ENCODE measurements around the gene LGALS12.
A peak's percentile ranks its signal among the peaks of the same experiment; 100 is the strongest.
"Not testable (repeated sequence)": the region's sequence is repeated elsewhere in the genome, so short reads cannot be mapped to it uniquely, and the experiment has no call there.

Gene LGALS12

DNA sequence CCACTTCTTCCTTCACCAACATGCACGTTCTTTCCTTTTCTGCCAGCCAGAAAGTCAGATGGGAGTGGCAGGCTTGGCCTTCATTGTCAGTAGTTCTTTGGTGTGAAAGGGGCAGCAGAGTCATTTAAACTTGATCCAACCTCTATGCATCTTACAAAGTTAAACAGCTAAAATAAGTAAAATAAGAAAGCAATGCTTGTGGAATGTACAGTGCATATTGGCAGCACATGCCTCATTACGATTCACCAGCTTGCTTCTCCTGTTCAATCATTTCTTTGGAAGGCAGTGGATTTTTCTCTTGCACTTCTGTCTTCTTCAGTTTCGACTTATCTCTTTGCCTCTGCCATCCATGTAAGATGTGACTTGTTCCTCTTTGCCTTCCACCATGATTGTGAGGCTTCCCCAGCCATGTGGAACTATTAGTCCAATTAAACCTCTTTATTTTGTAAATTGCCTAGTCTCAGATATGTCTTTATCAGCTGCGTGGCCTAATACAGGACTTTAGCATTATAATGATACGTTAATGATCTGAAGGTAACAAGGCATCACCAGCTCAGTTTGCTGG, 14.8 kb downstream of the LGALS12 start:
- H3K36me3 ChIP-seq (ENCODE audit: control insufficient read depth, insufficient read depth, low read length, severe bottlenecking) = peaks cover 2% of the 10 kb centered on the region
- no peak overlapping the region for H3K4me3 ChIP-seq (ENCODE audit: low read length)
- no peaks in the 10 kb centered on the region for H3K27me3 ChIP-seq (replicated peaks; ENCODE audit: control insufficient read depth, insufficient read depth, low read length)
- no peak overlapping the region for H3K9ac ChIP-seq (ENCODE audit: low read length)
- peaks cover 14% of the 10 kb centered on the region for H3K9me3 ChIP-seq (ENCODE audit: control insufficient read depth, low read length)
- peaks cover 3% of the 10 kb centered on the region for H3K4me1 ChIP-seq (ENCODE audit: control insufficient read depth, insufficient read depth, low read length)
- peak; percentile 27 for DNase-seq (ENCODE audit: low read depth)

DNA sequence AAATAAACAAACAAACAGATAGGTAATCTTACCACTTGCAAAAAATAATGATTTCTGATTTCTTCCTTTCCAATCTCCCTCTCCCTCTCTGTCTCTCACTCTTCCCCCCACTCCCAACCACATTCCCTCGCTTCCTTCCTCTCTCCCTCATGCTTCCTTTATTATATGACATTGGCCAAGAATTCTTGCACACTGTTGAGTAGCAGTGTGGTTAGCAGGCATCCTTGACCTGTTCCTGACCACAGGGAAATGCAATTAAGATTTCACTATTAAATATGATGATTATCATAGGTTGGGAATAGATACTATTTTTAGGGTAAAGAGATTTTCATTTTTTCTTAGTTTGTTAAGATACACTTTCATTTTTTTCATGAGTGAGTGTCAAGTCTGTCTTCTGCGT, 16.0 kb downstream of the LGALS12 start:
- Histone ChIP-seq H3K9ac (ENCODE audit: low read length) (no peak overlapping the region), H3K4me1 (ENCODE audit: control insufficient read depth, insufficient read depth, low read length) (peaks cover 3% of the 10 kb centered on the region), H3K9me3 (ENCODE audit: control insufficient read depth, low read length) (peaks cover 14% of the 10 kb centered on the region), H3K36me3 (ENCODE audit: control insufficient read depth, insufficient read depth, low read length, severe bottlenecking) (peaks cover 2% of the 10 kb centered on the region), H3K4me3 (ENCODE audit: low read length) (no peak overlapping the region), H3K27me3 (replicated peaks; ENCODE audit: control insufficient read depth, insufficient read depth, low read length) (no peaks in the 10 kb centered on the region)
- no peak for DNase-seq (ENCODE audit: low read depth)

DNA sequence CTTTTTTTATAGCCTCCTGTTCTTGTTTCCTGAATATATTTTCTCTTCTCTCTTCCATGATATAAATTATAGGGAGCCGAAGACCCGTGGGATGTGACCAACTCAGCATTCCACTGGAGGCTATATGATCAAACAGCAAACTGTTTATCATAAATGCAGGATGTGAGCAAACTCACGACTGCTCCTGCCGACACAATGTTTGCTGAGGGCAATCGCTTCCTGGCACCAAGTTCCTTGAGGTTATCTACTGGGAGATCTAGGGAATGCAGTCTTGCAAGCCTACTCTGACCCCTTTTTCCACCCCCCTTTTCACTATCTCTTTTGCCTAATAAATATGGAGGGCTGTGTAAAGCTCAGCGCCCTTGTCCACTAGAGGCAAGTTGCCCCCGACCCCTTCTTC, 17.3 kb downstream of the LGALS12 start:
- Histone ChIP-seq H3K9ac (ENCODE audit: low read length) (no peak overlapping the region), H3K36me3 (ENCODE audit: control insufficient read depth, insufficient read depth, low read length, severe bottlenecking) (peaks cover 2% of the 10 kb centered on the region), H3K9me3 (ENCODE audit: control insufficient read depth, low read length) (peaks cover 14% of the 10 kb centered on the region), H3K4me3 (ENCODE audit: low read length) (no peak overlapping the region), H3K27me3 (replicated peaks; ENCODE audit: control insufficient read depth, insufficient read depth, low read length) (peaks cover 3% of the 10 kb centered on the region), H3K4me1 (ENCODE audit: control insufficient read depth, insufficient read depth, low read length) (peaks cover 3% of the 10 kb centered on the region)
- no peak for DNase-seq (ENCODE audit: low read depth)

DNA sequence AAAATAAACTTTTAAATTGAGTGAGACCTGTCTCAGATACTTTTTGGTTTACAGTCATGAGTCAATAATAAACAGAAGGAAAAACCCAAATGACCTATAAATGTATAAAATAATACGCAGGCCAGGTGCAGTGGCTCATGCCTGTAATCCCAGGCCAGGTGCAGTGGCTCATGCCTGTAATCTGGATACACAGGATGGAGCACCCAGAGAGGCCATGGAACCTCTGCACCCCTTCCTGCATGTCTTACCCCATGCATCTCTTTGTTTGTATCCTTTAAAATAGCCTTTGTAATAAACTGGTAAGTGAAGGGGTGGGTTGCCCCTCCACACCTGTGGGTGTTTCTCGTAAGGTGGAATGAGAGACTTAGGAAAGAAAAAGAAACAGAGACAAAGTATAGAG, 21.8 kb downstream of the LGALS12 start:
- Histone ChIP-seq H3K9ac (ENCODE audit: low read length) (no peak overlapping the region), H3K9me3 (ENCODE audit: control insufficient read depth, low read length) (peaks cover 14% of the 10 kb centered on the region), H3K36me3 (ENCODE audit: control insufficient read depth, insufficient read depth, low read length, severe bottlenecking) (no peaks in the 10 kb centered on the region), H3K4me3 (ENCODE audit: low read length) (no peak overlapping the region), H3K4me1 (ENCODE audit: control insufficient read depth, insufficient read depth, low read length) (peaks cover 11% of the 10 kb centered on the region), H3K27me3 (replicated peaks; ENCODE audit: control insufficient read depth, insufficient read depth, low read length) (peaks cover 3% of the 10 kb centered on the region)
- no peak for DNase-seq (ENCODE audit: low read depth)

DNA sequence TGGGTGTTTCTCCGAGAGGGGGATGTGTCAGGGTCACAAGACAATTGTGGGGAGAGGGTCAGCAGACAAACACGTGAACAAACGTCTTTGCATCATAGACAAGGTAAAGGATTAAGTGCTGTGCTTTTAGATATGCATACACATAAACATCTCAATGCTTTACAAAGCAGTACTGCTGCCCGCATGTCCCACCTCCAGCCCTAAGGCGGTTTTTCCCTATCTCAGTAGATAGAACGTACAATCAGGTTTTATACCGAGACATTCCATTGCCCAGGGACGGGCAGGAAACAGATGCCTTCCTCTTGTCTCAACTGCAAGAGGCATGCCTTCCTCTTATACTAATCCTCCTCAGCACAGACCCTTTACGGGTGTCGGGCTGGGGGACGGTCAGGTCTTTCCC, 22.3 kb downstream of the LGALS12 start:
- peaks cover 11% of the 10 kb centered on the region for H3K4me1 ChIP-seq (ENCODE audit: control insufficient read depth, insufficient read depth, low read length)
- not testable (repeated sequence) for H3K9ac ChIP-seq (ENCODE audit: low read length); H3K36me3 ChIP-seq (ENCODE audit: control insufficient read depth, insufficient read depth, low read length, severe bottlenecking); H3K4me3 ChIP-seq (ENCODE audit: low read length); DNase-seq (ENCODE audit: low read depth); H3K27me3 ChIP-seq (replicated peaks; ENCODE audit: control insufficient read depth, insufficient read depth, low read length); H3K9me3 ChIP-seq (ENCODE audit: control insufficient read depth, low read length)

DNA sequence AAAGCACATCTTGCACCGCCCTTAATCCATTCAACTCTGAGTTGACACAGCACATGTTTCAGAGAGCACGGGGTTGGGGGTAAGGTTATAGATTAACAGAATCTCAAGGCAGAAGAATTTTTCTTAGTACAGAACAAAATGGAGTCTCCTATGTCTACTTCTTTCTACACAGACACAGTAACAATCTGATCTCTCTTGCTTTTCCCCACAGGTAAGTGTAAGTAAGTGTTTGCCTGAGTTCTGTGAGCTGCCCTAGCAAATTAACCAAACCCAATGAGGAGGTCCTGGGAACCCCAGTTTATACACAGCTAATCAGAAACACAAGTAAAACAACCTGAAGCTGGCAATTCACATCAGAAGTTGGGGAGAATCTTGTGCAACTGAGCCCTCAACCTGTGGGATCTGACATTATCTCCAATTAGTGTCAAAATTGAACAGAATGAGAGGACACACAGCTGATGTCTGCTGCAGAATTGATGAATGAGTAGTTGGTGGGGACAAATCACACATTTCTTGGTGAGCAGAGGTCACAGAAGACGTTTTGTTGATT, 22.9 kb downstream of the LGALS12 start:
- not testable (repeated sequence) for H3K9me3 ChIP-seq (ENCODE audit: control insufficient read depth, low read length); H3K36me3 ChIP-seq (ENCODE audit: control insufficient read depth, insufficient read depth, low read length, severe bottlenecking); H3K4me3 ChIP-seq (ENCODE audit: low read length); H3K9ac ChIP-seq (ENCODE audit: low read length); DNase-seq (ENCODE audit: low read depth); H3K27me3 ChIP-seq (replicated peaks; ENCODE audit: control insufficient read depth, insufficient read depth, low read length)
- H3K4me1 ChIP-seq (ENCODE audit: control insufficient read depth, insufficient read depth, low read length) = peaks cover 11% of the 10 kb centered on the region

DNA sequence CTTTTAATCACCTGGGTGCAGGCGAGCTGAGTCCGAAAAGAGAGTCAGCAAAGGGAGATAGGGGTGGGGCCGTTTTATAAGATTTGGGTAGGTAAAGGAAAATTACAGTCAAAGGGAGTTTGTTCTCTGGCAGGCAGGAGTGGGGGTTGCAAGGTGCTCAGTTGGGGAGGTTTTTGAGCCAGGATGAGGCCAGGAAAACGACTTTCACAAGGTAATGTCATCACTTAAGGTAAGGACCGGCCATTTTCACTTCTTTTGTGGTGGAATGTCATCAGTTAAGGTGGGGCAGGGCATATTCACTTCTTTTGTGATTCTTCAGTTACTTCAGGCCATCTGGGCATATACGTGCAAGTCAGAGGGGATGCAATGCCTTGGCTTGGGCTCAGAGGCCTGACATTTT, 23.5 kb downstream of the LGALS12 start:
- not testable (repeated sequence) for H3K27me3 ChIP-seq (replicated peaks; ENCODE audit: control insufficient read depth, insufficient read depth, low read length); H3K36me3 ChIP-seq (ENCODE audit: control insufficient read depth, insufficient read depth, low read length, severe bottlenecking); H3K9me3 ChIP-seq (ENCODE audit: control insufficient read depth, low read length); H3K9ac ChIP-seq (ENCODE audit: low read length); DNase-seq (ENCODE audit: low read depth); H3K4me3 ChIP-seq (ENCODE audit: low read length)
- peaks cover 11% of the 10 kb centered on the region for H3K4me1 ChIP-seq (ENCODE audit: control insufficient read depth, insufficient read depth, low read length)

DNA sequence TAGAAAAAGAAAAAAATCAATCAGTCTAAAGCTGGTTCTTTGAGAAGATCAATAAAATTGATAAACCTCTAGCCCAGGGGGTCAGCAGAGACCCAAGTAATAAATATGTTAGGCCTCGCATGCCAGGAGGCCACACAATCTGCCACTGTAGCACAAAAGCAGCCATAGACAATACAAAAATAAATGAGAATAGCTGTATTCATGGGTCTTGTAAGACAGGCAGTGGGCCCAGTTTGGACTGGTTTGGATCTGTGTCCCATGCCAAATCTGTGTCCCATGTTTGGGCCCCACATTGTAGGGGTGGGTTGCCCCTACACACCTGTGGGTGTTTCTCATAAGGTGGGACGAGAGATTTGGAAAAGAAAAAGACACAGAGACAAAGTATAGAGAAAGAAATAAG, 24.1 kb downstream of the LGALS12 start:
- H3K4me1 ChIP-seq (ENCODE audit: control insufficient read depth, insufficient read depth, low read length) = peaks cover 11% of the 10 kb centered on the region
- no peak overlapping the region for H3K4me3 ChIP-seq (ENCODE audit: low read length)
- peaks cover 3% of the 10 kb centered on the region for H3K27me3 ChIP-seq (replicated peaks; ENCODE audit: control insufficient read depth, insufficient read depth, low read length)
- H3K9me3 ChIP-seq (ENCODE audit: control insufficient read depth, low read length) = no peaks in the 10 kb centered on the region
- H3K36me3 ChIP-seq (ENCODE audit: control insufficient read depth, insufficient read depth, low read length, severe bottlenecking) = no peaks in the 10 kb centered on the region
- H3K9ac ChIP-seq (ENCODE audit: low read length) = no peak overlapping the region
- no peak for DNase-seq (ENCODE audit: low read depth)

DNA sequence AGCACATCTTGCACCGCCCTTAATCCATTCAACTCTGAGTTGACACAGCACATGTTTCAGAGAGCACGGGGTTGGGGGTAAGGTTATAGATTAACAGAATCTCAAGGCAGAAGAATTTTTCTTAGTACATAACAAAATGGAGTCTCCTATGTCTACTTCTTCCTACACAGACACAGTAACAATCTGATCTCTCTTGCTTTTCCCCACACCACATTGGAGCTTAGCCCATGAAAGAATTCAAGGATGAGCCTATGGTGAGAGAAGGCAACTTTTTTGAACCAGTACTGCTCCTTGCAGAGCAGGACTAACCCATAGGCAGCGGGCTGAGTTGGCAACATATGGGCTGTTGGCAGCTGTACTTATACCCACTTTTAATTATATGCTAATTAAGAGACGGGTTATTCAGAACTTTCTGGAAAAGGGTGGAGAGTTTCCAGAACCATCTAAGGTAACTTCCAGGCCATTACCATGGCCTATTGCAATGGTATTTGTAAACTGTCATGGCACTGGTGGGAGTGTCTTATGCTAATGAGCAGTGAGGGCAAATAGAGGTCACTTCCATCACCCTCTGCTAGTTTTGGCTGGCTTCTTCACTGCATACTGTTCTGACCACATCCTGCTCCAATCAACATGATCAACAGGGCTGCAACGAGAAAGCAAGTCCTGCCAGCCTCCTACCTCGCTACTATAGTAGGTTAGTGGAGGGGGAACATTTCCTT, 25.3 kb downstream of the LGALS12 start:
- peaks cover 11% of the 10 kb centered on the region for H3K4me1 ChIP-seq (ENCODE audit: control insufficient read depth, insufficient read depth, low read length)
- DNase-seq (ENCODE audit: low read depth) = peak; percentile 72
- not testable (repeated sequence) for H3K4me3 ChIP-seq (ENCODE audit: low read length); H3K27me3 ChIP-seq (replicated peaks; ENCODE audit: control insufficient read depth, insufficient read depth, low read length); H3K9ac ChIP-seq (ENCODE audit: low read length); H3K9me3 ChIP-seq (ENCODE audit: control insufficient read depth, low read length); H3K36me3 ChIP-seq (ENCODE audit: control insufficient read depth, insufficient read depth, low read length, severe bottlenecking)

DNA sequence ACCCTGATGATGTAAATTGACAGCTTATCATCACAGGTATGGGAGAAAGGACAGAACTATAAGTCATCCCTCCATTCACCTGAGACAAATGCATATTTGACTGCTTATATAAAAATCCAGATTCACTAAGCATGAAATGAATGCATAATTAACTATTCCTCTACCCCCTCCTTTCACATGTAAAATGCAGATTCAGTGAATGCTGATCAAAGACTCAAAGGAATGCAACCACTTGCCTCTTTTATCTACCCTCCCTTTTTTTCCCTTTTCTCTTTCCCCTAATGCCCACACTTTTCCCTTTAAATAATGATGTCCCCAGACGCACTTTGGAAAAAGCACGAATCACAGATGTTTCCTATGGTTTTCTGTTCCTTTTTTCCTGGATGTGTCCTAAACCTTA, 26.2 kb downstream of the LGALS12 start:
- H3K4me3 ChIP-seq (ENCODE audit: low read length) = no peak overlapping the region
- H3K4me1 ChIP-seq (ENCODE audit: control insufficient read depth, insufficient read depth, low read length) = peaks cover 20% of the 10 kb centered on the region
- H3K36me3 ChIP-seq (ENCODE audit: control insufficient read depth, insufficient read depth, low read length, severe bottlenecking) = no peaks in the 10 kb centered on the region
- H3K9me3 ChIP-seq (ENCODE audit: control insufficient read depth, low read length) = no peaks in the 10 kb centered on the region
- H3K27me3 ChIP-seq (replicated peaks; ENCODE audit: control insufficient read depth, insufficient read depth, low read length) = peaks cover 3% of the 10 kb centered on the region
- H3K9ac ChIP-seq (ENCODE audit: low read length) = no peak overlapping the region
- no peak for DNase-seq (ENCODE audit: low read depth)

DNA sequence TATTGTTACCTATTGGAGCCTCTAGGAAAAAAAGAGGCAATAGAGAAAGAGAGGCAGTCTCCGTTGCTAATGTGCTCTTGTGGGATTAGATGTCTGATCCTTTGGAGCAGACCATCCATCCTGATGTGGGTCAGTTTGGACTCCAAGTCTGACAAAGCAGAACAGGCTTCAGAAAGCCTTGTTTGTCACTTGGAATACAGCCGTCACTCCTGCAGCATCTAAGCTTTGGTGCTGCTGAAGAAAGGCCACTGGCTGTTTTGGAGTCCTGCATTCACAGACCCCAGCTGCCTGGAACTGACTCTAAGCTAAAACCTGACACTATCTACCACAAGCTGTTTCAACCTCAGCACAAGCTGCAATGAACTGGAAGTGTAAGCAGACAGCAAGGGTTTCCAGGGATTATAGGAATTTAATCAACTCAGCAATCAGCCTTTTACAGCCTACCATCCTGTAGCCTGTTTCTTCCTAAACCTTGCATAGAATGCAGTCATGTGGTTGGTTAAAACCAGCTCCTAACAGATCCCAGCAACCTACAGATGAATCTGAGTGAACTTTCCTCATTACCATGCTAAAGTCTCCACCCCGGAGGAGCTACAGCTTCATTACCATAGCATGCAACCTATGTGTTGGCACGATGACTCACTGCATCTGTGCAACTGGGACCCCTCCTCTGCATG, 27.1 kb downstream of the LGALS12 start:
- no peaks in the 10 kb centered on the region for H3K9me3 ChIP-seq (ENCODE audit: control insufficient read depth, low read length)
- H3K36me3 ChIP-seq (ENCODE audit: control insufficient read depth, insufficient read depth, low read length, severe bottlenecking) = no peaks in the 10 kb centered on the region
- H3K4me1 ChIP-seq (ENCODE audit: control insufficient read depth, insufficient read depth, low read length) = peaks cover 28% of the 10 kb centered on the region
- H3K4me3 ChIP-seq (ENCODE audit: low read length) = no peak overlapping the region
- H3K9ac ChIP-seq (ENCODE audit: low read length) = no peak overlapping the region
- DNase-seq (ENCODE audit: low read depth) = no peak
- no peaks in the 10 kb centered on the region for H3K27me3 ChIP-seq (replicated peaks; ENCODE audit: control insufficient read depth, insufficient read depth, low read length)
